Measurements from ENCODE around the gene TREM1.

DNA sequence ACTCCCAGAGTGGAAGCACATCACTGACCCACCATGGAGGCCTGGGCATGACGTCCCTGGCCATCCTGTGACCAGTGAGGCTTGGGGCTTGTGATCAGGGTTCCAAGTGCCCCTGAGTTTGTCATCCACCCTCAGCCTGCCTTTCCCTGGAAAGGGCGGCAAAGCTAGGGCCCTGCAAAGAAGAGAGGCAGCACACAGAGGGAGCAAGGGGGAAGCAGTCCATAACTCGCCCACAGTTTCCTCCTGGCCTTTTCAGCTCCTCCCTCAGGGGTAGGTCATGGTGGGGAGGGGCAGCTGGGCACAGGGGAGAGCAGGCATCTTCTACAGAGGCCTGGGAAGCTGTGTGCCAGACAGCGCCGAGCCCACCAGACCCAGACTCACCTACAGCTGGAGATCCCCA lies 48.8 kb upstream of the TREM1 start, which contains the start of gene NCR2:
- no peak for TF ChIP-seq POLR2A (IDR thresholded peaks at IDR 0.05)
- TF ChIP-seq, protein P1, sequence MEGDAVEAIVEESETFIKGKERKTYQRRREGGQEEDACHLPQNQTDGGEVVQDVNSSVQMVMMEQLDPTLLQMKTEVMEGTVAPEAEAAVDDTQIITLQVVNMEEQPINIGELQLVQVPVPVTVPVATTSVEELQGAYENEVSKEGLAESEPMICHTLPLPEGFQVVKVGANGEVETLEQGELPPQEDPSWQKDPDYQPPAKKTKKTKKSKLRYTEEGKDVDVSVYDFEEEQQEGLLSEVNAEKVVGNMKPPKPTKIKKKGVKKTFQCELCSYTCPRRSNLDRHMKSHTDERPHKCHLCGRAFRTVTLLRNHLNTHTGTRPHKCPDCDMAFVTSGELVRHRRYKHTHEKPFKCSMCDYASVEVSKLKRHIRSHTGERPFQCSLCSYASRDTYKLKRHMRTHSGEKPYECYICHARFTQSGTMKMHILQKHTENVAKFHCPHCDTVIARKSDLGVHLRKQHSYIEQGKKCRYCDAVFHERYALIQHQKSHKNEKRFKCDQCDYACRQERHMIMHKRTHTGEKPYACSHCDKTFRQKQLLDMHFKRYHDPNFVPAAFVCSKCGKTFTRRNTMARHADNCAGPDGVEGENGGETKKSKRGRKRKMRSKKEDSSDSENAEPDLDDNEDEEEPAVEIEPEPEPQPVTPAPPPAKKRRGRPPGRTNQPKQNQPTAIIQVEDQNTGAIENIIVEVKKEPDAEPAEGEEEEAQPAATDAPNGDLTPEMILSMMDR (IDR thresholded peaks at IDR 0.05): no peak

Measured in testis (tissue), 2 donors.